Heart left ventricle (tissue), 16 donors: ENCODE data around the gene MAML3. TPM values are rescaled to one million over a fixed set of nuclear protein-coding genes. Genes with fewer than 3 reads are reported as not detected.
A peak's percentile ranks its signal among the peaks of the same experiment; 100 is the strongest.

ENCODE experiments used
- ATAC-seq, 4 donors: fragments of 200-7000 bp; cut with Tn5 transposase; one replicate each; pipeline ENCODE4 v1.9.1; 2020 to 2022; ENCODE audit warnings: moderate library complexity in 4 of 4, mild to moderate bottlenecking in 3 of 4, moderate number of reproducible peaks in 1 of 4
- DNase-seq, 5 donors: peaks; one replicate each; pipeline ENCODE4 v3.0.0-alpha.2; 2020
- H3K27ac ChIP-seq, 12 donors: fragments of 200-600 bp; sonication (generic) in 4 of 12; one replicate each; pipeline versions ENCODE4 v1.5.0 to v1.8.0; 2016 to 2022; ENCODE audit warnings: mild to moderate bottlenecking in 2 of 12
- H3K27me3 ChIP-seq, 9 donors: fragments of 200-600 bp; sonication (generic) in 2 of 9; one replicate each; pipeline versions ENCODE4 v1.5.1 to v1.8.0; 2016 to 2022; ENCODE audit warnings: mild to moderate bottlenecking in 3 of 9
- H3K36me3 ChIP-seq, 9 donors: fragments of 200-600 bp; sonication (generic) in 2 of 9; one replicate each; pipeline versions ENCODE4 v1.5.0 to v1.8.0; 2018 to 2022; ENCODE audit warnings: mild to moderate bottlenecking in 2 of 9
- H3K4me1 ChIP-seq, 12 donors: fragments of 200-600 bp; sonication (generic) in 4 of 12; one replicate each; pipeline versions ENCODE4 v1.5.0 to v1.8.0; 2016 to 2022; ENCODE audit warnings: mild to moderate bottlenecking in 3 of 12
- H3K4me3 ChIP-seq, 12 donors: fragments of 200-600 bp; sonication (generic) in 4 of 12; one replicate each; pipeline versions ENCODE4 v1.5.0 to v1.8.0; 2017 to 2022; ENCODE audit warnings: mild to moderate bottlenecking in 9 of 12, moderate library complexity in 4 of 12
- H3K9me3 ChIP-seq, 12 donors: fragments of 200-600 bp; sonication (generic) in 4 of 12; one replicate each; pipeline versions ENCODE4 v1.5.0 to v1.8.0; 2016 to 2022; ENCODE audit warnings: mild to moderate bottlenecking in 1 of 12
- POLR2A ChIP-seq, 2 donors: fragments of 450-650 bp; IDR thresholded peaks; one replicate each; pipeline ENCODE4 v1.6.1; 2017; ENCODE audit warnings: antibody characterized with exemption in 2 of 2, mild to moderate bottlenecking in 2 of 2, moderate library complexity in 2 of 2
- WGBS, 4 donors: extraction: QIAGEN DNeasy Blood & Tissue Kit in 2 of 4; methylation state at CpG; one replicate each; pipeline versions ENCODE4 v1.1.5 to v1.1.7; 2013 to 2018; 5-methylcytosine and 5-hydroxymethylcytosine counted together
- intact Hi-C, 10 donors: fragments of 100-400 bp; cut with DNase I; formaldehyde crosslinking; loops; one replicate each; pipeline versions ENCODE4 v1.11.1 to v1.14.2; 2022
- polyA plus RNA-seq, 2 donors: library from polyadenylated mRNA; stranded (reverse); fragments of 200-250 nt; gene quantifications; one replicate each; pipeline ENCODE4 v1.2.3, GENCODE V29; 2013
- total RNA-seq, 9 donors: library from RNA; depleted of rRNA in 2 of 9; stranded (reverse); fragments of >200 nt in 2 of 9; fragmentation: NEBNext Ultra II Directional in 3 of 9; extraction: Animal tissue kit (Norgen Biotek cat#: 25700) in 3 of 9; gene quantifications; one replicate each; pipeline versions ENCODE4 v1.1.0 to v1.2.4, GENCODE V29; 2016 to 2023
- TF ChIP-seq, protein P1 (sequence below), 12 donors: fragments of 200-600 bp; sonication (generic) in 4 of 12; IDR thresholded peaks; one replicate each; pipeline versions ENCODE4 v1.5.0 to v1.8.0; 2018 to 2022; ENCODE audit warnings: antibody characterized with exemption in 12 of 12, mild to moderate bottlenecking in 5 of 12
- donor health status: ischemic (EF 13 %, LVEDD 7.1; RV severe dilation, severe dysfunction).
- donor health status: healthy with polysubstance abuse.
- donor health status: DM: no; HTN: yes; CAD: no.
- donor health status: DM: no; HTN: no; CAD: no.
- donor health status: ischemic (EF 25% LVEDD 6.9; RV normal size, moderate dysfunction).
- donor health status: ischemic (EF 25% LVEDD 5.7; RV mildly dilated, moderate dysfunction).
- donor health status: healthy.
- donor health status: DM: yes; HTN: yes; CAD: no.
- donor health status: ischemic (EF 35%, LVEDD 5.7; RV mildly dilated, moderate dysfunction).
- donor health status: nonischemic (EF 11% LVEDD 7.7; RV severe dilation, severe dysfunction).
- donor health status: DM: yes; HTN: yes; CAD: no.
- donor health status: PGD.
- donor health status: ischemic (EF 29% LVEDD 5.4; RV normal size, mild dysfunction).
- donor health status: nonischemic (EF 23%, LVEDD 6.1; RV moderate dilation, normal function).

MAML3 gene
- total and polyA plus RNA-seq, 11 donors, result 0.76 to 5.9 (median 2.4) TPM

DNA sequence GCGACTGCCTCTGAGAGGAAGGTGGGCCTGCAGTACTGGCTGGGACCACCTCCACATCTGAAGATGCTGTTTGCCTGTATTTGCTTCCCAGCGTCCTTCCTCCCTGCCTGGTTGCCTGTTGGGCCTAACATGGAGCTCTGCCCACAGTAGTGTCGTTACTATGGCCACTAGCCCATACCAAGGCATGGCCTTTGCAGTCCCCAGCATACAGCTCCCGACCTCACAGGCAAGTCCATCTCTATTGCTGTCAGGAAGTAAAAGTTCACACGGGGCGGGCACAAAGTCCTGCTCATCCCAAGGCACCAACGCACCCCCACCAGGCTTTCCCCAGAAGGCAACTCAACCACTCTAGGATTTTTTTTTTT is 71.6 kb downstream of the MAML3 start:
- peak overlapping the region in 1 of 12 donors; percentile 11 for H3K27ac ChIP-seq
- H3K9me3 ChIP-seq, result no peaks in the 10 kb centered on the region
- no peak for ATAC-seq
- H3K4me1 ChIP-seq, result peaks cover 0 to 27% (median 0%) of the 10 kb centered on the region in 12 donors
- no peaks in the 10 kb centered on the region for H3K27me3 ChIP-seq
- no peaks in the 10 kb centered on the region for H3K36me3 ChIP-seq
- intact Hi-C loops, result no loop called here
- H3K4me3 ChIP-seq, result no peak overlapping the region
- TF ChIP-seq POLR2A (IDR thresholded peaks at IDR 0.05), result no peak
- TF ChIP-seq, protein P1, sequence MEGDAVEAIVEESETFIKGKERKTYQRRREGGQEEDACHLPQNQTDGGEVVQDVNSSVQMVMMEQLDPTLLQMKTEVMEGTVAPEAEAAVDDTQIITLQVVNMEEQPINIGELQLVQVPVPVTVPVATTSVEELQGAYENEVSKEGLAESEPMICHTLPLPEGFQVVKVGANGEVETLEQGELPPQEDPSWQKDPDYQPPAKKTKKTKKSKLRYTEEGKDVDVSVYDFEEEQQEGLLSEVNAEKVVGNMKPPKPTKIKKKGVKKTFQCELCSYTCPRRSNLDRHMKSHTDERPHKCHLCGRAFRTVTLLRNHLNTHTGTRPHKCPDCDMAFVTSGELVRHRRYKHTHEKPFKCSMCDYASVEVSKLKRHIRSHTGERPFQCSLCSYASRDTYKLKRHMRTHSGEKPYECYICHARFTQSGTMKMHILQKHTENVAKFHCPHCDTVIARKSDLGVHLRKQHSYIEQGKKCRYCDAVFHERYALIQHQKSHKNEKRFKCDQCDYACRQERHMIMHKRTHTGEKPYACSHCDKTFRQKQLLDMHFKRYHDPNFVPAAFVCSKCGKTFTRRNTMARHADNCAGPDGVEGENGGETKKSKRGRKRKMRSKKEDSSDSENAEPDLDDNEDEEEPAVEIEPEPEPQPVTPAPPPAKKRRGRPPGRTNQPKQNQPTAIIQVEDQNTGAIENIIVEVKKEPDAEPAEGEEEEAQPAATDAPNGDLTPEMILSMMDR (IDR thresholded peaks at IDR 0.05), result no peak
- DNase-seq, result no peak
- 95 to 98% (median 96%) methylated on average over 7 of the region's 7 CpGs for WGBS, 4 donors

DNA sequence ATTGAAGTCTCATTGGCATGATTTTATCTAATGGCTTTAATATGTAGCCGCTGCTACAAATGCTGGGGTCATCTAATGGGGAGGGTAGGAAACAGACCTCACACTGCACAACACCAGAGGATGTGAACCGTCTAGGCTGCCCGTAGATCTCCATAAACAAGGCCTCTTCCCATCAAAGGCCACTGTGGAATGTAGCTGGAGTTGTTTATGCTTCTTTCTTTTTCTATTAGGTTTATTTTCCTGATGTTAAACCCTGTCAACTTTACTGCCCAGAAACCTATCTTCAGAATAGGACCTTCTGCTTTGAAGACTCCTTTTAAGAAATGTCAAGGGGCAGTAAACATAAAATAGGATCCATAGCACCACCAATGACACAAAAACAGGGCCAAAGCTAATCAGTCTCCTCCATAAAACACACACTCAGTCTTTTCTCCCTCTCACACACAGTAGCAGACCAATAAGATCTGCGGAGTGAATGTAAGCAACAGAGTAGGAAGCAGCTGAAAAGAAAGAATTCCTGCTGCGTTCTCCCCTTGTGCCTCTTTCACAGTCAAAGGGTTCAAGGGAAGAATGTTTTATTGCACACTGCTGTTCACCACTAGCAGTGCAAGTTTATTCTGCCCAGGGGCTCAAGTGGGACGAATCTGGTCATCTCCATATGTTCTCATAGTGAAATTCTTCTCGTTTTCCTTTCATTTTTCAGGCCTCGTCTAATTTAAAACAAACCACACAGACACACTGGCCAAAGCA is 72.2 kb downstream of the MAML3 start:
- H3K4me3 ChIP-seq, result no peak overlapping the region
- WGBS, 4 donors, result 89 to 91% (median 90%) methylated on average over 8 of the region's 8 CpGs

DNA sequence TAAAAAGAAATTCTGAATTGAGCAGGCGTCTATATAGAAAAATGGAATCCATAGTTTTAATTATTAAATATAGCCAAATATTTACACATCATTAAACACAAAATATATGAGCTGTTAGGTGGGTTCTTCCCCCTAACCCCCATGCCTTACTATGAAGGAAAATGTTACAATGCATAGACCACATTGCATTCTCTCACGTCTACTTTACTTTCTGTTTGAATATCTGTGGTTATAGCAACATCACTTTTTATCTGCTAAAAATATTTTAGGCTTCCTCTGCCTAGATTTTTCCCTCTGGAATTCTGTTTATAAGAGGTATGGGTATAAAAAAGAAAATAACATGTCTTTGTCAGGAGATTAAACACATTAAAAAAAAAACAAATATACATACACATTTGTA is 73.1 kb downstream of the MAML3 start:
- TF ChIP-seq, protein P1 (IDR thresholded peaks at IDR 0.05), result no peak
- no peak for TF ChIP-seq POLR2A (IDR thresholded peaks at IDR 0.05)

More for the DNA sequence above, 72.2 kb downstream of the MAML3 start:
- Histone ChIP-seq H3K27ac (peak overlapping the region in 1 of 12 donors; percentile 11), H3K27me3 (no peaks in the 10 kb centered on the region), H3K4me1 (peaks cover 0 to 27% (median 0%) of the 10 kb centered on the region in 12 donors), H3K36me3 (no peaks in the 10 kb centered on the region), H3K9me3 (no peaks in the 10 kb centered on the region)
- intact Hi-C loops, result no loop called here
- DNase-seq, result no peak
- no peak for TF ChIP-seq POLR2A (IDR thresholded peaks at IDR 0.05)
- TF ChIP-seq, protein P1 (IDR thresholded peaks at IDR 0.05), result no peak
- no peak for ATAC-seq

DNA sequence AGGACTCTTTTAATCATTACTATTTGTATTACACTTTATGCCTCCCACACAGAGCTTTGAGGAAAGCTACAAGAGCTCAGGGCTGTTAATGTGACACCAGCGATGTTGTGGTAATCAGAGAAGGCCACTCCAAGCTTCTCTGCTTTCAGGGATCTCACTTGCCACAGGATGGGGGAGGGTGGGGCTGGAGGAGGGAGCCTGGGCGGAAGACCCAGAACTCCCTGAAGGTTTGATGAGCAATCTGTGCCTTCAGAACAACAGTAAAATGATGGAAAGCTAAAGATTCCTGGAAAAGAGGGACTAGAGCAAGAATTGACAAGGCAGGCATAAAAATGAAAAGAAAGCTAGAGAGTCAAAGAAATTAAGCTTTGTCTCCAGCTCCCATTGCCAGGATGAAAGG is 75.6 kb downstream of the MAML3 start:
- no peaks in the 10 kb centered on the region for H3K27me3 ChIP-seq
- H3K4me3 ChIP-seq, result no peak overlapping the region
- intact Hi-C loops, result no loop called here
- no peaks in the 10 kb centered on the region for H3K36me3 ChIP-seq
- ATAC-seq (peak; percentile 80 to 98 (median 87)), DNase-seq (peak in 4 of 5 donors; percentile 57 to 69 (median 60))
- TF ChIP-seq, protein P1 (IDR thresholded peaks at IDR 0.05), result no peak
- TF ChIP-seq POLR2A (IDR thresholded peaks at IDR 0.05), result no peak
- 48 to 61% (median 57%) methylated on average over 2 of the region's 2 CpGs for WGBS, 4 donors
- H3K27ac ChIP-seq, result peak overlapping the region in 8 of 12 donors; percentile 16 to 75 (median 50)
- peaks cover 0 to 13% (median 0%) of the 10 kb centered on the region in 12 donors for H3K4me1 ChIP-seq
- H3K9me3 ChIP-seq, result no peaks in the 10 kb centered on the region

More for the DNA sequence above, 73.1 kb downstream of the MAML3 start:
- H3K27ac ChIP-seq, result no peak overlapping the region
- H3K9me3 ChIP-seq, result no peaks in the 10 kb centered on the region
- H3K4me3 ChIP-seq, result no peak overlapping the region
- ATAC-seq, result no peak
- intact Hi-C loops, result no loop called here
- WGBS, 4 donors, result 66 to 77% (median 74%) methylated on average over 2 of the region's 2 CpGs
- DNase-seq, result no peak
- peaks cover 0 to 27% (median 0%) of the 10 kb centered on the region in 12 donors for H3K4me1 ChIP-seq
- H3K27me3 ChIP-seq, result no peaks in the 10 kb centered on the region
- H3K36me3 ChIP-seq, result no peaks in the 10 kb centered on the region
